ENCODE data around the gene CTDSP1.

DNA sequence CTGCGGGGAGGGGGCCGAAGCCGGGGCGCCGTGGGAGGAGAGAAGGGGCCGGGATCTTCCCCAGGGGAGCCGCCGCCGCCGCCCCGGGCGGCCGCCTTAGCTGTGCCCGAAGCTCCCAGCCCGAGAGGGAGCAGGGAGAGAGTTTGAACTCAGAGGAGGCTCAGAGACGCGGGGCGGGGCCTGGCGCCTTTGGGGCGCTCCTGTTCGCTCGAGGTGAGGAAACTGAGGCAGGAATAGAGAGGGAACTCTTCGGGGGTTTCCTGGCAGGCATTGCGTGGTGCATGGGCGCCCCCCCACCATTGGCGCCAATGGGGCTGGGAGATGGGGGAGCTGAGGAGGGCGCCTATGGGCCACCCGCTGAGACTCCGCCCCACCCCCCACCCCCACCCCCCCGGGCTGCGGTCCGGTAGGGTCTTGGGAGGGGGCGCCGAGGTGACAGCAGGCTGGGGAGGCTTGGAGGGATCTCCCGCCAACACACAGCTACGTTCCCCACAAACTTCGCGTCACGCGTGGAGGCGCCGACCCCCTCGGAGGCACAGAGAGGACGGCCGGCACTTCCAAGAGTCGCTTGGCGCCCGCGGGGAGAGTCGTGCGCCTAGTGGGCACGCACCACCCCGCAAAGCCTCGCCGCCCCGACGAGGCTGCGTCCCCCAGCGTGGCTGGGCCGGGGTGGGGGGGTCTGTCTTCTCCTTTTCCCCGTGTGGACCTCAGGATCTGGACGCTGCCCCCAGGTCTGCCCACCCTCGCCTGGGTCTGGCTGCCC is 680 bp downstream of the CTDSP1 start:
- TF ChIP-seq, protein P1, sequence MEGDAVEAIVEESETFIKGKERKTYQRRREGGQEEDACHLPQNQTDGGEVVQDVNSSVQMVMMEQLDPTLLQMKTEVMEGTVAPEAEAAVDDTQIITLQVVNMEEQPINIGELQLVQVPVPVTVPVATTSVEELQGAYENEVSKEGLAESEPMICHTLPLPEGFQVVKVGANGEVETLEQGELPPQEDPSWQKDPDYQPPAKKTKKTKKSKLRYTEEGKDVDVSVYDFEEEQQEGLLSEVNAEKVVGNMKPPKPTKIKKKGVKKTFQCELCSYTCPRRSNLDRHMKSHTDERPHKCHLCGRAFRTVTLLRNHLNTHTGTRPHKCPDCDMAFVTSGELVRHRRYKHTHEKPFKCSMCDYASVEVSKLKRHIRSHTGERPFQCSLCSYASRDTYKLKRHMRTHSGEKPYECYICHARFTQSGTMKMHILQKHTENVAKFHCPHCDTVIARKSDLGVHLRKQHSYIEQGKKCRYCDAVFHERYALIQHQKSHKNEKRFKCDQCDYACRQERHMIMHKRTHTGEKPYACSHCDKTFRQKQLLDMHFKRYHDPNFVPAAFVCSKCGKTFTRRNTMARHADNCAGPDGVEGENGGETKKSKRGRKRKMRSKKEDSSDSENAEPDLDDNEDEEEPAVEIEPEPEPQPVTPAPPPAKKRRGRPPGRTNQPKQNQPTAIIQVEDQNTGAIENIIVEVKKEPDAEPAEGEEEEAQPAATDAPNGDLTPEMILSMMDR (IDR thresholded peaks at IDR 0.05; ENCODE audit: poor library complexity): no peak
- no peak for TF ChIP-seq EZH2 (IDR thresholded peaks at IDR 0.05; ENCODE audit: borderline replicate concordance)
- TF ChIP-seq EZH2phosphoT487 (IDR thresholded peaks at IDR 0.05; ENCODE audit: low read depth, severe bottlenecking, unreplicated experiment): no peak

All from hepatocyte (in vitro differentiated cells).